CD14-positive monocyte (primary cell): ENCODE results near the gene EIF4EBP3. TPM values are rescaled to one million over a fixed set of nuclear protein-coding genes. Genes with fewer than 3 reads are reported as not detected.

Source experiments
- DNase-seq, 3 donors: peaks; one replicate each; pipeline ENCODE4 v3.0.0-alpha.2; 2011 to 2022
- H2AFZ ChIP-seq: 2 replicates; pipeline ENCODE4 v1.6.0; 2012; ENCODE audit warnings: mild to moderate bottlenecking, low read depth, low read length, inconsistent platforms; ENCODE audit not compliant: insufficient read depth, poor library complexity, severe bottlenecking
- H3K27ac ChIP-seq, 2 donors: 1 replicate in 1 of 2; 2 replicates in 1 of 2; pipeline ENCODE4 v1.5.1; 2012 to 2013; ENCODE audit warnings: low read length in 2 of 2, control low read depth in 1 of 2, inconsistent platforms in 1 of 2, low read depth in 1 of 2, mild to moderate bottlenecking in 1 of 2
- H3K27me3 ChIP-seq, 2 donors: one replicate each; pipeline versions ENCODE4 v1.6.0 to v1.6.1; 2011 to 2013; ENCODE audit warnings: low read length in 2 of 2; ENCODE audit not compliant: control insufficient read depth in 2 of 2, insufficient read depth in 2 of 2
- H3K36me3 ChIP-seq, 2 donors: replicated peaks in 1 of 2; 1 replicate in 1 of 2; 2 replicates in 1 of 2; pipeline versions ENCODE4 v1.5.1 to v1.6.1; 2012 to 2013; ENCODE audit warnings: low read length in 2 of 2, control low read depth in 1 of 2, inconsistent platforms in 1 of 2, mild to moderate bottlenecking in 1 of 2; ENCODE audit not compliant: insufficient read depth in 2 of 2, control insufficient read depth in 1 of 2
- H3K4me1 ChIP-seq, 2 donors: 1 replicate in 1 of 2; 2 replicates in 1 of 2; pipeline versions ENCODE4 v1.5.1 to v1.6.1; 2012 to 2013; ENCODE audit warnings: low read length in 2 of 2, control low read depth in 1 of 2, inconsistent platforms in 1 of 2, mild to moderate bottlenecking in 1 of 2, moderate library complexity in 1 of 2; ENCODE audit not compliant: insufficient read depth in 2 of 2, control insufficient read depth in 1 of 2
- H3K4me2 ChIP-seq: replicated peaks from 2 replicates; pipeline ENCODE3; 2012; ENCODE audit warnings: low read length, moderate library complexity, mild to moderate bottlenecking; ENCODE audit not compliant: poor library complexity, severe bottlenecking; ENCODE audit errors: extremely low read depth
- H3K4me3 ChIP-seq, 3 experiments: fragments of 200-600 bp in 1 of 3; sonication (generic) in 1 of 3; replicated peaks in 1 of 3; 1 replicate in 2 of 3; 2 replicates in 1 of 3; pipeline ENCODE4 v1.5.1; 2011 to 2013; ENCODE audit warnings: low read length in 3 of 3, mild to moderate bottlenecking in 3 of 3, control low read depth in 2 of 3, low read depth in 2 of 3, inconsistent platforms in 1 of 3, moderate library complexity in 1 of 3
- H3K79me2 ChIP-seq: 2 replicates; pipeline ENCODE4 v1.6.0; 2012; ENCODE audit warnings: mild to moderate bottlenecking, control low read depth, inconsistent platforms, low read length, moderate library complexity; ENCODE audit not compliant: insufficient read depth
- H3K9ac ChIP-seq: 2 replicates; pipeline ENCODE4 v1.6.0; 2017; ENCODE audit warnings: low read length, mild to moderate bottlenecking; ENCODE audit not compliant: insufficient read depth, poor library complexity, severe bottlenecking
- H3K9me3 ChIP-seq, 2 donors: replicated peaks in 1 of 2; 1 replicate in 1 of 2; 2 replicates in 1 of 2; pipeline versions ENCODE4 v1.5.1 to v1.6.1; 2012 to 2013; ENCODE audit warnings: low read length in 2 of 2, control low read depth in 1 of 2; ENCODE audit not compliant: control insufficient read depth in 1 of 2, insufficient read depth in 1 of 2
- H4K20me1 ChIP-seq: 2 replicates; pipeline ENCODE4 v1.6.0; 2012; ENCODE audit warnings: mild to moderate bottlenecking, low read length, control low read depth, moderate library complexity; ENCODE audit not compliant: insufficient read depth
- H3K27ac Mint-ChIP-seq, 7 donors: one replicate each; pipeline ENCODE4 v1.8.0; 2020; ENCODE audit warnings: mild to moderate bottlenecking in 7 of 7, mixed read lengths in 7 of 7, moderate library complexity in 6 of 7, inconsistent platforms in 2 of 7
- H3K27me3 Mint-ChIP-seq, 3 donors: one replicate each; pipeline ENCODE4 v1.8.0; 2021 to 2022; ENCODE audit warnings: low read depth in 3 of 3, mild to moderate bottlenecking in 3 of 3, mixed read lengths in 3 of 3, moderate library complexity in 3 of 3, inconsistent platforms in 1 of 3
- H3K36me3 Mint-ChIP-seq, 2 donors: one replicate each; pipeline ENCODE4 v1.8.0; 2020; ENCODE audit warnings: mixed read lengths in 2 of 2, inconsistent platforms in 1 of 2, mild to moderate bottlenecking in 1 of 2
- H3K4me1 Mint-ChIP-seq: one replicate; pipeline ENCODE4 v1.8.0; 2020; ENCODE audit warnings: mild to moderate bottlenecking, mixed read lengths
- H3K4me3 Mint-ChIP-seq, 2 donors: one replicate each; pipeline ENCODE4 v1.8.0; 2020; ENCODE audit warnings: mild to moderate bottlenecking in 2 of 2, mixed read lengths in 2 of 2, moderate library complexity in 1 of 2
- H3K9me3 Mint-ChIP-seq, 7 donors: one replicate each; pipeline ENCODE4 v1.8.0; 2020 to 2022; ENCODE audit warnings: mixed read lengths in 7 of 7, mild to moderate bottlenecking in 6 of 7, moderate library complexity in 6 of 7, inconsistent platforms in 2 of 7
- CTCF ChIP-seq: fragments of 200-600 bp; IDR thresholded peaks from one replicate; pipeline ENCODE4 v1.8.0; 2022; ENCODE audit warnings: antibody characterized with exemption, mild to moderate bottlenecking
- WGBS: methylation state at CpG from one replicate; pipeline ENCODE4 v1.1.5; 2013; ENCODE audit warnings: missing lambda C conversion rate; ENCODE audit not compliant: insufficient coverage; 5-methylcytosine and 5-hydroxymethylcytosine counted together
- intact Hi-C, 2 donors: fragments of 100-400 bp; cut with micrococcal nuclease; formaldehyde crosslinking; loops; one replicate each; pipeline versions ENCODE4 v1.15.0 to v1.15.1; 2023
- polyA plus RNA-seq, 3 donors: library from polyadenylated mRNA; depleted of rRNA in 1 of 3; unstranded in 2 of 3; stranded (reverse) in 1 of 3; fragments of 300-500 nt in 2 of 3; fragments of >200 nt in 1 of 3; fragmentation: Illumina TruSeq in 2 of 3; gene quantifications; 1 replicate in 2 of 3; 2 replicates in 1 of 3; pipeline ENCODE4 v1.2.3, GENCODE V29; 2012 to 2021

EIF4EBP3 gene
- polyA plus RNA-seq, 3 donors = 22.8 to 46.0 (median 41.9) TPM

- Mint-ChIP-seq H3K9me3 (peaks cover 0 to 2% (median 0%) of the 10 kb centered on the region in 7 donors), H3K4me3 (peak overlapping the region; percentile 86 to 96), H3K27ac (peak overlapping the region; percentile 89 to 99 (median 98)), H3K27me3 (peaks cover 0 to 3% (median 0%) of the 10 kb centered on the region in 3 donors), H3K36me3 (peaks cover 59 to 65% of the 10 kb centered on the region in 2 donors), H3K4me1 (peaks cover 55% of the 10 kb centered on the region)
- Histone ChIP-seq H3K79me2 (peaks cover 64% of the 10 kb centered on the region), H3K4me2 (peak overlapping the region; percentile 82), H3K36me3 (peaks cover 22 to 33% of the 10 kb centered on the region in 2 donors), H3K9ac (peak overlapping the region; percentile 92), H4K20me1 (peaks cover 52% of the 10 kb centered on the region), H3K4me3 (peak overlapping the region; percentile 82 to 88 (median 87)), H3K27me3 (no peaks in the 10 kb centered on the region), H3K9me3 (no peaks in the 10 kb centered on the region), H2AFZ (no peak overlapping the region), H3K27ac (peak overlapping the region in 1 of 2 donors; percentile 94), H3K4me1 (peaks cover 45 to 59% of the 10 kb centered on the region in 2 donors)
- DNase-seq = peak in 1 of 3 donors; percentile 25
- no CpG with 5 or more reads among the region's 1 CpG for WGBS
- no peak for TF ChIP-seq CTCF
- intact Hi-C loops = loop anchor here in 1 of 2 donors (5.0 kb wide), 1 partner anchor 46 kb away; no protein-coding TSS in a partner anchor
Measured at GRCh38 chr5:140555747-140556312, 8.4 kb downstream of the EIF4EBP3 start.

- WGBS = 20% methylated on average over 2 of the region's 6 CpGs
- no peak for TF ChIP-seq CTCF
- Mint-ChIP-seq H3K4me1 (peaks cover 54% of the 10 kb centered on the region), H3K4me3 (peak overlapping the region; percentile 86 to 96), H3K27me3 (peaks cover 0 to 3% (median 0%) of the 10 kb centered on the region in 3 donors), H3K36me3 (peaks cover 58 to 65% of the 10 kb centered on the region in 2 donors), H3K9me3 (peaks cover 0 to 2% (median 0%) of the 10 kb centered on the region in 7 donors), H3K27ac (peak overlapping the region; percentile 89 to 99 (median 98))
- Histone ChIP-seq H3K79me2 (peaks cover 57% of the 10 kb centered on the region), H3K27me3 (no peaks in the 10 kb centered on the region), H4K20me1 (peaks cover 49% of the 10 kb centered on the region), H3K4me1 (peaks cover 45 to 59% of the 10 kb centered on the region in 2 donors), H3K27ac (peak overlapping the region; percentile 88 to 94), H2AFZ (no peak overlapping the region), H3K4me3 (peak overlapping the region; percentile 82 to 88 (median 87)), H3K9ac (peak overlapping the region; percentile 92), H3K36me3 (peaks cover 18 to 33% of the 10 kb centered on the region in 2 donors), H3K9me3 (no peaks in the 10 kb centered on the region), H3K4me2 (peak overlapping the region; percentile 82)
- DNase-seq = peak in 2 of 3 donors; percentile 67 to 77
- intact Hi-C loops = loop anchor here in 1 of 2 donors (5.0 kb wide), 1 partner anchor 46 kb away; no protein-coding TSS in a partner anchor
Measured at GRCh38 chr5:140556438-140556837, 9.0 kb downstream of the EIF4EBP3 start.
